A673 (cell line): Measurements from ENCODE around the gene KATNAL1. TPM values are rescaled to one million over a fixed set of nuclear protein-coding genes. Genes with fewer than 3 reads are reported as not detected.

Experiments
- BruUV-seq: library from RNA; stranded (reverse); fragments of 400-500 nt; replicated peaks from 2 replicates; lab custom pipeline; 2021; lab: Mats Ljungman, UMichigan
- CTCF ChIA-PET: fragments of 300-600 bp; sonication (Branson Sonifier 250); formaldehyde crosslinking; loops from one replicate; lab custom pipeline; 2022; ENCODE audit warnings: antibody characterized with exemption; lab: Charles Lee
- POLR2A ChIA-PET: fragments of 300-600 bp; sonication (Branson Sonifier 250); formaldehyde crosslinking; loops from one replicate; lab custom pipeline; 2022; ENCODE audit warnings: antibody characterized with exemption; ENCODE audit not compliant: low non-redundant PET; lab: Charles Lee
- DNase-seq: peaks from one replicate; pipeline ENCODE4 v3.0.0-alpha.2; 2015; ENCODE audit warnings: low spot score
- H3K27ac ChIP-seq: fragments of 200-600 bp; sonication (generic); 2 replicates; pipeline ENCODE4 v1.5.1; 2016; ENCODE audit warnings: mixed run types, low read depth, mild to moderate bottlenecking, mixed read lengths, antibody characterized with exemption, low read length; ENCODE audit not compliant: poor library complexity, severe bottlenecking
- H3K27me3 ChIP-seq: fragments of 200-600 bp; sonication (generic); replicated peaks from 2 replicates; pipeline ENCODE4 v1.6.1; 2017; ENCODE audit warnings: mixed run types, low read depth, mild to moderate bottlenecking, mixed read lengths, antibody characterized with exemption, low read length; ENCODE audit not compliant: insufficient read depth, poor library complexity
- H3K36me3 ChIP-seq: fragments of 200-600 bp; sonication (generic); 2 replicates; pipeline ENCODE4 v1.6.1; 2016; ENCODE audit warnings: mixed run types, mild to moderate bottlenecking, mixed read lengths, antibody characterized with exemption, low read length; ENCODE audit not compliant: insufficient read depth, poor library complexity, severe bottlenecking
- H3K4me1 ChIP-seq: fragments of 200-600 bp; sonication (generic); 2 replicates; pipeline ENCODE4 v1.6.1; 2017; ENCODE audit warnings: mixed run types, mild to moderate bottlenecking, mixed read lengths, antibody characterized with exemption, low read length; ENCODE audit not compliant: insufficient read depth, poor library complexity, severe bottlenecking
- H3K4me3 ChIP-seq: fragments of 200-600 bp; sonication (generic); 2 replicates; pipeline ENCODE4 v1.5.1; 2016; ENCODE audit warnings: low read depth, mixed run types, mild to moderate bottlenecking, mixed read lengths, low read length; ENCODE audit not compliant: poor library complexity, severe bottlenecking
- H3K9me3 ChIP-seq: fragments of 200-600 bp; sonication (generic); 2 replicates; pipeline ENCODE4 v1.6.1; 2016; ENCODE audit warnings: mixed run types, low read depth, mild to moderate bottlenecking, mixed read lengths, antibody characterized with exemption, low read length; ENCODE audit not compliant: poor library complexity, severe bottlenecking
- CTCF ChIP-seq: fragments of 300-800, 200-600 bp; sonication (generic); conservative IDR thresholded peaks from 2 replicates; pipeline ENCODE4 v1.5.1; 2017; ENCODE audit warnings: low read depth, mild to moderate bottlenecking, antibody characterized with exemption, low read length, moderate library complexity, mixed read lengths
- EZH2 ChIP-seq: fragments of 200-600 bp; sonication (generic); IDR thresholded peaks from 2 replicates; pipeline ENCODE4 v1.6.1; 2017; ENCODE audit warnings: borderline replicate concordance, low read depth, mild to moderate bottlenecking, mixed read lengths, antibody characterized with exemption, low read length; ENCODE audit not compliant: poor library complexity, severe bottlenecking
- intact Hi-C: fragments of 100-400 bp; cut with micrococcal nuclease; formaldehyde crosslinking; loops from one replicate; pipeline ENCODE4 v1.10.0; 2022; ENCODE audit not compliant: unreplicated experiment
- total RNA-seq: library from RNA; stranded (reverse); gene quantifications from 2 replicates; pipeline ENCODE4 v1.2.3, GENCODE V29; 2021

Gene KATNAL1
- total RNA-seq, 1 experiment from 2014 or later, result 63.0 TPM

- ChIA-PET POLR2A (no interaction called here), CTCF (no interaction called here)
- no peaks in the 10 kb centered on the region for H3K4me1 ChIP-seq
- TF ChIP-seq CTCF, result no peak
- TF ChIP-seq EZH2, result no peak
- H3K27ac ChIP-seq, result no peak overlapping the region
- intact Hi-C loops, result no loop called here
- no TSS peak for BruUV-seq
- no peaks in the 10 kb centered on the region for H3K9me3 ChIP-seq
- H3K4me3 ChIP-seq, result no peak overlapping the region
- H3K27me3 ChIP-seq, result no peaks in the 10 kb centered on the region
- no peaks in the 10 kb centered on the region for H3K36me3 ChIP-seq
- no peak for DNase-seq
These were observed 18.3 kb upstream of the KATNAL1 start for GRCh38 chr13:30325668-30326067.

- no peaks in the 10 kb centered on the region for H3K9me3 ChIP-seq
- DNase-seq, result no peak
- H3K27me3 ChIP-seq, result no peaks in the 10 kb centered on the region
- ChIA-PET CTCF (no interaction called here), POLR2A (interaction anchor here (0.6 kb wide), 1 partner anchor 16 kb away, joined by 5 read pairs; the partner anchor contains the start of gene KATNAL1)
- BruUV-seq, result no TSS peak
- H3K4me1 ChIP-seq, result peaks cover 19% of the 10 kb centered on the region
- no peaks in the 10 kb centered on the region for H3K36me3 ChIP-seq
- H3K27ac ChIP-seq, result no peak overlapping the region
- TF ChIP-seq CTCF, result no peak
- no peak for TF ChIP-seq EZH2
- H3K4me3 ChIP-seq, result no peak overlapping the region
- intact Hi-C loops, result no loop called here
These were observed 16.2 kb upstream of the KATNAL1 start for GRCh38 chr13:30323524-30323923.

GRCh38 chr13:30322428-30322827, 15.1 kb upstream of the KATNAL1 start:
- intact Hi-C loops, result no loop called here

More at GRCh38 chr13:30322428-30322827, 15.1 kb upstream of the KATNAL1 start:
- H3K9me3 ChIP-seq, result no peaks in the 10 kb centered on the region
- ChIA-PET POLR2A (no interaction called here), CTCF (interaction anchor here (0.7 kb wide), 1 partner anchor 190 kb away, joined by 4 read pairs; no protein-coding TSS in a partner anchor)
- BruUV-seq, result no TSS peak
- no peak for DNase-seq
- peaks cover 24% of the 10 kb centered on the region for H3K4me1 ChIP-seq
- H3K27me3 ChIP-seq, result no peaks in the 10 kb centered on the region
- H3K27ac ChIP-seq, result no peak overlapping the region
- H3K36me3 ChIP-seq, result no peaks in the 10 kb centered on the region
- H3K4me3 ChIP-seq, result no peak overlapping the region
- no peak for TF ChIP-seq EZH2
- no peak for TF ChIP-seq CTCF
